ENCODE measurements around the gene LYZL4. TPM values are rescaled to one million over a fixed set of nuclear protein-coding genes. Genes with fewer than 3 reads are reported as not detected.

The LYZL4 gene
- total and polyA plus RNA-seq, 3 donors from 2014 or later = 15.2 to 77.2 (median 28.7) TPM

- no peak overlapping the region for H3K27ac ChIP-seq
- no peak for TF ChIP-seq CTCF (IDR thresholded peaks at IDR 0.05)
- TF ChIP-seq POLR2A (IDR thresholded peaks at IDR 0.05) = no peak
- WGBS, 2 donors = 83 to 86% methylated on average over 3 of the region's 3 CpGs
- no peaks in the 10 kb centered on the region for H3K4me1 ChIP-seq
- no peaks in the 10 kb centered on the region for H3K27me3 ChIP-seq
- H3K4me3 ChIP-seq = no peak overlapping the region
- no peaks in the 10 kb centered on the region for H3K36me3 ChIP-seq (ENCODE audit: low read depth, missing control alignments)
- no peaks in the 10 kb centered on the region for H3K9me3 ChIP-seq
- no peak for DNase-seq
- intact Hi-C loops (cut with DNase I; ENCODE audit: low total_unique reads) = no loop called here
These were observed 14.5 kb upstream of the LYZL4 start for GRCh38 chr3:42424911-42425310.

- intact Hi-C loops (cut with DNase I; ENCODE audit: low total_unique reads) = no loop called here
- H3K4me1 ChIP-seq = no peaks in the 10 kb centered on the region
- DNase-seq = no peak
- TF ChIP-seq POLR2A (IDR thresholded peaks at IDR 0.05) = no peak
- no peak for TF ChIP-seq CTCF (IDR thresholded peaks at IDR 0.05)
- no peaks in the 10 kb centered on the region for H3K36me3 ChIP-seq (ENCODE audit: low read depth, missing control alignments)
- no peak overlapping the region for H3K4me3 ChIP-seq
- no peaks in the 10 kb centered on the region for H3K27me3 ChIP-seq
- 90 to 91% methylated on average over 20 of the region's 20 CpGs for WGBS, 2 donors
- H3K27ac ChIP-seq = no peak overlapping the region
- no peaks in the 10 kb centered on the region for H3K9me3 ChIP-seq
These were observed 11.7 kb upstream of the LYZL4 start for GRCh38 chr3:42421818-42422796.

- Histone ChIP-seq H3K9me3 (no peaks in the 10 kb centered on the region), H3K4me1 (no peaks in the 10 kb centered on the region), H3K27ac (no peak overlapping the region), H3K4me3 (no peak overlapping the region), H3K36me3 (ENCODE audit: low read depth, missing control alignments) (no peaks in the 10 kb centered on the region), H3K27me3 (no peaks in the 10 kb centered on the region)
- intact Hi-C loops (cut with DNase I; ENCODE audit: low total_unique reads) = no loop called here
- TF ChIP-seq CTCF (IDR thresholded peaks at IDR 0.05) (no peak), POLR2A (IDR thresholded peaks at IDR 0.05) (no peak)
- WGBS, 2 donors = 86 to 94% methylated on average over 1 of the region's 1 CpG
- no peak for DNase-seq
These were observed 9.2 kb upstream of the LYZL4 start for GRCh38 chr3:42419563-42419962.

- Histone ChIP-seq H3K27ac (no peak overlapping the region), H3K4me3 (no peak overlapping the region), H3K36me3 (ENCODE audit: low read depth, missing control alignments) (no peaks in the 10 kb centered on the region), H3K9me3 (no peaks in the 10 kb centered on the region), H3K4me1 (no peaks in the 10 kb centered on the region), H3K27me3 (no peaks in the 10 kb centered on the region)
- WGBS, 2 donors = 90 to 94% methylated on average over 5 to 6 of the region's 6 CpGs
- DNase-seq = no peak
- intact Hi-C loops (cut with DNase I; ENCODE audit: low total_unique reads) = no loop called here
- TF ChIP-seq CTCF (IDR thresholded peaks at IDR 0.05) = no peak
- no peak for TF ChIP-seq POLR2A (IDR thresholded peaks at IDR 0.05)
These were observed 2.2 kb upstream of the LYZL4 start for GRCh38 chr3:42412526-42413155.
